Measurements from ENCODE around the gene CCL11. TPM values are rescaled to one million over a fixed set of nuclear protein-coding genes. Genes with fewer than 3 reads are reported as not detected.

The CCL11 gene
- total RNA-seq: not detected

DNA sequence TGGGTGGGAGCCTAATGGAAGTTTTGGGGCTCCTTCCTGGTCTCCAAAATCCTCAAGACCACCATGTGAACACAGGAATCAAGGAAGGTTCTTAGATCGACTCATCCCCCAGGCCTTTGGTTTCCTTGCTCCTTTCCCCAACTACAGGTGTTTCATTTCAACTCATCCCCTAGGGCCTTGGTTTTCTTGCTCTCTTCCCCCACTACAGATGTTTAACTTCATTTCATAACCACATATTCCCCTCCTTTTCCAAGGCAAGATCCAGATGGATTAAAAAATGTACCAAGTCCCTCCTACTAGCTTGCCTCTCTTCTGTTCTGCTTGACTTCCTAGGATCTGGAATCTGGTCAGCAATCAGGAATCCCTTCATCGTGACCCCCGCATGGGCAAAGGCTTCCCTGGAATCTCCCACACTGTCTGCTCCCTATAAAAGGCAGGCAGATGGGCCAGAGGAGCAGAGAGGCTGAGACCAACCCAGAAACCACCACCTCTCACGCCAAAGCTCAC is at the start of gene CCL11:
TSS of gene CCL11 (plus strand) at position 457 of the 507 bp plus-strand sequence. CDS start 67 bp downstream, outside the sequence.
- FAIRE-seq (no peak), DNase-seq (ENCODE audit: low spot score in 2 of 2) (no peak)

DNA sequence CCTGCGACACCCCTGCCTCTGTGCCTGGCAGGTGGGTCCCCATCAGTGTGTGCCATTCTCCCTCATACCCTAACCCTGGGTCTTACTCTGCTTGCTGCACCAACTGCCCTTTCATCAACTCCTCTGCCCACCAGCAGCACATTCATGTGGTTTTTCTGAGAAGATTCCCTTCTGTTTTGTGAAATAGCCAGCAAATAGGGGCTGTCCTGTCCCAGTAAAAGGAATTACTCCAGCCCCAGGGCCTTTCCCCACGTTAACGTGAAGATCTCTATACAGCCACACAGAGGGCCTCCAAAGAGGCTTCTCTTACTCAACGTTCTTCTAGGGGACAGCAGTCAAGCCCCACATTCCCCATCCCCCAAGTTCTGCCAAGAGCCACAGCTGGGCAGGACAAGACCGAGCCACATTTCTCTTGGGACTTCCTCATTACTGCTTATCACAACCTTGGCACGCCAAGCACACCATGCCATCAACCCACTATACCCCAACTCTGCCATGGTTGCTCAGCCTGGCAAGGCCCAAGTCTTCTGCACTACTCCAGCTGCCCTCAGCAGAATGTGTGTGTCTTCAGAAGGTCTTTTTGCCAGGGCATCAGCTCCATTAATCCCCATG is 49.2 kb upstream of the CCL11 start:
- FAIRE-seq: no peak
- DNase-seq (ENCODE audit: low spot score in 2 of 2): no peak

DNA sequence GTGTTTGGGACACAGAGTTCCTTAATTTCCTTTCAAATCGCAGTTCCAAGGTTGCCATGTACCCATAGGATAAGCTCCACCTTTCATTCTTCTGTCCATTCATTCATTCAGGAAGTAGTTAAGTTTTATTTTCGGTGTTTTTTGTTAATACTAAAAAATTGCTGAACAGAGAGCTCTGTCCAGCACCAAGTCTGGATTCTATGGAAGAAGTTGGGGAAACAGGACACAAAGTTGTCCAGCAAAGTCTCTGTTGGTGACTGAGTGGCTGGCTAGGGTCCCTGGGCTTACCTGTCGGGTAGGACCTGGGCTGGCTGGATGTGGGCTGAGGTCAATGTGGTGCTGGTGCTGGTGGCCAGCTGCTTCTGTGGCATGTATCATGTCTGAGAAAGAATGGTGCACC is 48.1 kb upstream of the CCL11 start:
- DNase-seq (ENCODE audit: low spot score in 2 of 2) (no peak), FAIRE-seq (no peak)

DNA sequence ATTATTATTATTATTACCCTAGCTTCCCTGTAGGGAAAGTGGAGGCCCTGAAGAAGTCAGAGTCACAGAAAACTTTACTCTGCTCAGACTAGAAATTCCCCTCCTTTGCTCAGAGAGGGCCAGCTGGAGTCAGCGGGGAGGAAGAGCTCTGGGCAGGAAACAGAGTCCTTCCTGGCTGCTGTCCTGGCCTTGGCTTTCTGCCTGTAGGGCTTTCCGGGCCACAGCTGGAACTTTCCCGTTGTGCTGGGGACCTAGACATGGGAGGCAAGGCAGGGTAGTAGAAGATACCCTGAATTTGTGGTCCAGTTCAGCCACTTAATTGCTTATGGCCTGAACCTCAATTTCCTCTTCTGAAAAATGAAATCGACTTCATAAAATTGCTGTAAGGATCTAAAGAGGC is 44.5 kb upstream of the CCL11 start:
- DNase-seq (ENCODE audit: low spot score in 2 of 2) (no peak), FAIRE-seq (no peak)

DNA sequence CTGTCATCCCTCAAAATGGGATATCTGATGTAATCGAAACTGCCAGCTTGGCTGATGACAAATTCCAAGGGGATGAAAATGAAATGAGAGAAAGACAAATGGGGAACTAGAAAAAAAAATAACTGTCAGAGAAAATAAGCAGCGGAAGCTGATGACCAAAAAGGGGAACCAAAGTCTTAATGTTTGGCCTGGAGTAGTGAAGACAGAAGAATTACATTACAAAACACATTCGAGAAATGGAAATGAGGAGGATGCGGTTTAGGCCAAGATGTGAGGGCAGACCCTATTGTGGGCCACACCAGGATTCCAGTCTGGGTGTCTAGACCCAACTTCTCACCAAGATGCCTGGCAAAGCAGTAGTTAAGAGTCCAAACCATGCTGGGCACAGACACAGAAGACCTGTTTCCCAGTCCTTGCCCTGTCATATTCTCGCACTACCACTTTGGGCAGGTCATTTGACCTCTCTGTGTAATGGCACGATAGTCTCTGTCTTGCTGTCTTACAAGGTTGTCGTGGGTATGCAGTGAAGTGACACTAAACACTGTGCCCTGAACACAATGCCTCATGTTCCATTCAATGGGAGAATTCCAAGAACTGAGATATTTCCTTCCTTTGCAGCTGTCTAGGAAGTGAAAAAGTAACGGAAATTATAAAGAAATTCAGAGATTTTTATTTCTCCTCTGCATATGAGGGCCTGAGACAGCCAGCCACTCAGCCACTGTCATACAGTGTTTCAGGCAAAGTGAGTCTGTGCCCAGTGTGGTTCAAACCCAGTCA is 42.8 kb upstream of the CCL11 start:
- no peak for FAIRE-seq
- DNase-seq (ENCODE audit: low spot score in 2 of 2): no peak

DNA sequence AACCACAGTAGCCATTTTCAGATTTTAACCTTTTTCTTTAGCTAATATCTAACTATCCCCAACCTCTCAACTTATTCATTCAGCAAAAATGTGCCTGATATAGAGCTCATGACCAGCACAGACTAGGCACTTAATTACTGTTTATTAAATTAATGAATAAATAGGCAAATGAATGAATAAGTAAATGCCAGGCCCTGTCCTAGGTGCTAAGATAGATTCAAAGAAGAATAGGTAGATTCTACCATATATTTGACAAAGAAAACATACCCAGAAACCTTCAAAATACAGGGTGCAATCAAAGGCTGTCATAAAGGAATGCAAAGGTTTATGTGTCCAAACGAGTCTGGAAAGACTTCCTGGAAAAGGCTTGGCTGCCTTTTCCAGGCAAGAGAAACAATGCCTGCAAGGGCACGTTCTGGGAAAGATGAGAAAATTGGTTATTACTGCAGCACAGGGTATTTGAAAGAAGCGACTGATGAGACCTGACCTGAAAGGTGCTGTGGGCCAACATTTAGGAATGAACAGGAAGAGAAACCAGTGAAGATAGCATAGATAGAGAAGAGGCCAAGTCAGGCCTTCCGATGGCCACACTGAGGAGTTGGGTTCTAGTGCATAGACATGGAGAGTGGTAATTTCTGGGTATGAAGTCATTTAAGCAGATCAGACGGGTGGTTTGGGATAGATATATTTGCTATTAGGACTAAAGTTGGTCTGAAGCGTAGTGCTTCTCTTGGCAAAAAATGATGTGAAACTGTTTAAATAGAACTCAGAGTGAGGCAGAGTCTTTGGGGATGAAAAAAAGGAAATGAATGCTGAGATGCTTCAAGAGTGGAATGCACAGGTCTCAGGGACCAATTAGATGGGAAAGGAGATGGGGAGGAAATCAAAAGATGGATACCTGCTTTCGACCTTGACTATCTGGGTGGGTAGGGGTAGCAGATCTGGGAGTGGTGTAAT is 41.9 kb upstream of the CCL11 start:
- no peak for FAIRE-seq
- no peak for DNase-seq (ENCODE audit: low spot score in 2 of 2)

DNA sequence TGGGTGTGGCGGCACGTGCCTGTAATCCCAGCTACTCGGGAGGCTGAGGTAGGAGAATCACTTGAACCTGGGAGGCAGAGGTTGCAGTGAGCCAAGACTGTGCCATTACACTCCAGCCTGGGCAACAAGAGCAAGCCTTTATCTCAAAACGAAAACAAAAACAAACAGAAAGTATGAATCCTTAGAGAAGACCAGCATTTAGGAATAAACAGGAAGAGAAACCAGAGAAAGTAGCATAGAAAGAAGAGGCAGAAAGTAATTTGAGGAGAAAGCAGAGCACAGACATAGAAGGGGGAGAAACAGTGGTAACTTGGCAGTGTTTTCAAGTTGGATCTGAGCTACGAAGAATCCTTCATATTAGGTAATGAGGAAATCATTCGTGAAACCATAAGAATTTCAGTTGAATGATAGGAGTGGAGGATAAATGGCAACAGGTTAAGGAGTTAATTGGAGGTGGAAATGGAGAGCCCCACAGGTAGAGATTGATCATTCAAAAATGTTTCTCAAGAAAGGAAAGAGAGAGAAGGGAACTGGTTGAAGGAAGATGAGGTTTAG is 40.1 kb upstream of the CCL11 start:
- FAIRE-seq (no peak), DNase-seq (ENCODE audit: low spot score in 2 of 2) (no peak)

DNA sequence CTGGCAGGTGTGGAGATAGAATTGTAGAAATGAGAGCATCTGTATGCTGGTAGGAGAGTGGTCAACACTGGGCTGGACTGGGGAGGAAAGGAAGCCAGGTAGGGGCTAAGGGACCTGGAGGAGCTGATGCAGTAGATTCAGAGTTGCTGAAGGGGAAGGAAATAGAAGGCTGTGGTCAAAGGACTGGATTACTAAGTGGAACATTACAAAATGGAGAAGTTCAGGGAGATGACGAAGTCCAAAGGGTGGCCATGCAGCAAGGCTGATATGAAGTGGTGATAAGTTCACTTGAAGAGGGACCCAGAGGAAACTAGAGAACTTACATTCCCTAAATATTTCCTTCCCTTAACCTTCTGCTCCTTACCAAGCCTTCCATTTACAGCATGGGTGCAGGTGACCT is 39.1 kb upstream of the CCL11 start:
- DNase-seq (ENCODE audit: low spot score in 2 of 2) (no peak), FAIRE-seq (no peak)

DNA sequence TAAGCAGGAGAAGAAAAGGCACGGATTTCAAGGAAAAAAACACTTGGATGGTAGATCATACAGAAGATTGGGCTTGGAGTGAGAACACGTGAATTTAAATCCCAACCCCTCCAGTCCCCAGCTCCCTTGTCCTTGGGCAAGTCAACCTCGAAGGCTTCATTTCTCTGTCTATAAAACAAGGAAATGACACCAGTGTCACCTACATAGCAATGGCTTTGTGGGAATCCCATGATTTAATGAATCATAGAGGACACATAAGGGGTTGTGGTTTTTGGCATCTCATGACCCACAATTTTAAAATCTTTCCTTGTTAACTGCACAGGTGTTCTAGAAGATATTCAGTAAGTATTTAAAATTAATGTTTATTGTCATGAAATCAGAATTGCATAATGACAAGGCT is 38.7 kb upstream of the CCL11 start:
- no peak for DNase-seq (ENCODE audit: low spot score in 2 of 2)
- FAIRE-seq: no peak

DNA sequence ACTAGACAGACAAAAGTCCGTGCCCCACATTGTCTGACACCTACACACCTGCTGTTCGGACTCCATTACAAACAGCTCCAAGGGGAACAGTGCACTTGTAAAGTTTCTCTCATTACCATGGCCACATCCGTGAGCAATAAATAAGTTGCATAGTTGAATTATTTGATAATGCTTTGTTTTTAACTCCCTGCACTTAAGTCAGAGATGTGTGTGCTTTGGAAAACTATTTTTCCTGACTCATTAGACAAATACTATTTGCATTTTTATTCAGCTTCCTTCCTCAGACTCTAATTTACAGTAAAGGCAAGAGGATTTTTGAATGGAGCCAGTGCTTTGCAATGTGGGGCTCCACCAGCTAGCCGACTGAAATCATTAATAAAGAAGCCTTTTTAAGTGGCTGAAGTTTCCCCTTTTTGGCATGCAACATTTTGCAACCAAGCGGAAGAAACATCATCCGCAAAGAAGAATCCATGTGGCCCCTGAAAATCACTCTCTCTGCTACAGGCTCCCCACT is 37.0 kb upstream of the CCL11 start:
- FAIRE-seq (no peak), DNase-seq (ENCODE audit: low spot score in 2 of 2) (no peak)

DNA sequence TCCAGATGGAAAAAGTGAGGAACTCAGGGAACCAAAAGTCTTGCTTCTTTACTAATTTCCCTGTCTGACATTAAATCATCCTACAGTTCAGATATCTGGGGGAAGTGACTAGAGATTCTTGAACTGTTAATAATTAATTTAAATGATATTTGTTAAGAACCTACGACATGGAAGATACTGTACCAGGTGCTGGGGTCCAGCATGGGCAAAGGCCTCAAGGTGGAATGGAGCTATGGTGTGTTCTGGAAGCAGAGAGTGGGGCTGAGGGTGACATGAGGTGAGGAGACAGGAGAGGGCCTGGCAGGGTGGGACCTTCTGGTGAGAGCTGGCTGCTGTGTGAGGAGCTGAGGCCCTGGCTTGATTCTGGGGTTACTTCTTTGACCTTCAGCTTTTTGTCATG is 36.5 kb upstream of the CCL11 start:
- FAIRE-seq: no peak
- no peak for DNase-seq (ENCODE audit: low spot score in 2 of 2)

DNA sequence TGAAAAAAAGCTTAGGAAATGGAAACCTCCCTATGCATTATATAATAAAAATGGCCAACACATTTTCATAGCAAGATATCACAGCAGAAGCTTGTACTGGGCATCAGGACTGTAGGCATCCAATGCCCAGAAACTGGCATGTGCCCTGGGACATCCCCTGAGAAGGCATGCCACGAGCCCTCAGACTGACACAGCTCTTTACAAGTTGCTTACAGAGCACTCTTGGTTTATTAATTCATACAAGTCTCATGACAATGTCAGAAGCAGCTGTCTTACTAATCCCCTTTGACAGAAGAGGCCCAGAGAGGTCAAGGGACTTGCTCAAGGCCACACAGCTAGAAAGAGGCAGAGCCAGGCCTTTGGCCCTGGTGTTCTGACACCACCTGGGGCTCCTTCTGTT is 36.1 kb upstream of the CCL11 start:
- FAIRE-seq: no peak
- DNase-seq (ENCODE audit: low spot score in 2 of 2): no peak

DNA sequence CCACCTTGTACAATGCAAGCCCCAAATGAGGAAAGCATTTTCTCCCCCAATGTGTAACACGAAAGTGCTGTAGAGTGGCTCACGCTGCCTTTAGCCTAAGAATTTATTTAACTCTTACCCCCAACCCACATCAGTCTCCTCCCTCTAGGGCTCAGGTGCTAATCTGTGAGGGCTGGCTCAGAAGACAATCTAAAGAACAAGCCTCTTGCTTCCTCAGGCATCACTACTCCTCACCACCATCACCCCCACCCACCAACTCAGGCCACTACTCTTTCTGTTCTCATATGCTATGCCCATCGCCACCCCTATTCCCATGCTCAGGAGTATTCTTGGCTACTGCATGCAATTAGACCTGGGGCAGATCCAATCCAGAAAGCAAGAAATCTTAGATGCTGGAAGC is 34.4 kb upstream of the CCL11 start:
- DNase-seq (ENCODE audit: low spot score in 2 of 2) (no peak), FAIRE-seq (no peak)

DNA sequence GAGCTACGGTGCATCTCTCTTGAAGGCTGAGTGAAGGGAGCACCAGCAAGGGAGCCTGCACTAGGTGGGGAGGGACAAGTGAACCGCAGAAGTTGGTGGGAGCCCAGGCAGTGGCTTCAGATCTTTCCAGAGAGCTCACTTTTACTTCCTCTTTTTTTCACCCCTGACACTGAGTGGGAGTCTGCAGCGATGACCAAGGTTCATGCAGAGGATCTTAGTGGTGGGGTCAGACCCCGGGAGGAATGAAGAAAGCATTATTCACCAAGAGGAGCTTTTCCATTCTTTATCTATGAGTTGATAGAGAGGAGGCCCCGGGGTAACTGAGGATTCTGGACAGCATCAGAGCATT is 33.5 kb upstream of the CCL11 start:
- no peak for FAIRE-seq
- DNase-seq (ENCODE audit: low spot score in 2 of 2): no peak

DNA sequence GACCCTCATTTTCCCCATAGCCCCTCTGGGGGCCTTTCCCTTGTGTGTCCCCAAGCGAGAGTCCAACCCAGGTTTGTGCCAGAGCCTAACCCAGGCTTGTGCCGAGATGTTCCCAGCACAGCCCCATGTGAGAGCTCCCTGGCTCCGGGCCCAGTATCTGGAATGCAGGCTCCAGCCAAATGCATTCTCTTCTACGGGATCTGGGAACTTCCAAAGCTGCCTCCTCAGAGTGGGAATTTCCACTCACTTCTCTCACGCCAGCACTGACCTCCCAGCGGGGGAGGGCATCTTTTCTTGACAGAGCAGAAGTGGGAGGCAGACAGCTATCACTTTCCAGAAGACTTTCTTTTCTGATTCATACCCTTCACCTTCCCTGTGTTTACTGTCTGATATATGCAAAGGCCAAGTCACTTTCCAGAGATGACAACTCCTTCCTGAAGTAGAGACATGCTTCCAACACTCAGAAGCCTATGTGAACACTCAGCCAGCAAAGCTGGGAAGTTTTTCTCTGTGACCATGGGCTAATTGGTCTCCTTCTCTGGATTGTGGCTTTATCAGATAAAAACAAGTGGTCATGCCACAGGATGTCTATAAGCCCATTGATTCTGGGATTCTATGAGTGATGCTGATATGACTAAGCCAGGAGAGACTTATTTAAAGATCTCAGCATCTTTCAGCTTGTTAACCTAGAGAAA is 33.0 kb upstream of the CCL11 start:
- DNase-seq (ENCODE audit: low spot score in 2 of 2) (peak in 1 of 2 donors; percentile 51), FAIRE-seq (no peak)

DNA sequence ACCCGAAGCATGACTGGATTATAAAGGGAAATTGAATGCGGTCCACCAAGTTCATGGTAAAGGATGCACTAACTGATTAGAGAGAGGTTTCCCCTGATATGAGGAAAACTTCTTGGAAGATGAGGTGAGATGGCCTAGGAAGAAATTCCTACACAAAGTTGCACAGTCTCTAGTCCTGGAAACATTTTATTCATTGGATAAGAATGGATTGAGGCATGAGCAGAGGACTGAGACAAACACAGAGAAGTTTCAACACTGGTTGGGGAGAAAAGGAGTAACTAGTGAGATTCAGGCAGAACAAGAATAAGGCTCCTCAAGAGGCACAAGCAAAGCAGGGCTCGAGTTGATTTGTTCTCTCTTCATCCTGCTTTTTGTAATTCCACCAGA is 32.4 kb upstream of the CCL11 start:
- no peak for FAIRE-seq

DNA sequence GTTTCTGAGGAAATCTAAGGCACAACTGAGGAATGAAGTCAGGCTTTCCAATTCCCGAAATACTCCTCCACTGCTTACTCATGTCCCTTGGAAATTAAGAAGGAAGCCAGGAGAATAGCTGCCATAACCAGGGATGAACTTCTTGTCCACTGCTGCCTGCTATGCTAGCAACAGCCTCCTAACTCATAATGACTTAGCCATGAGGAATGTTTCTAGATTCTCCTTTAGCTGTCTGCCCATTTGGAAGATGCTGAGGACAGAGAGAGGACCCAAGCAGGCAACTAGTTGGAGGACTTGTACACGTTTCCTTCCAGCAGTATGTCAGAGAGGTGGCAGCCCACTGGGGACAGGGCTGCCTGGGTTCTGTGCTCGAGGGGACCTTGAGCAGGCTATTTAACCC is 31.4 kb upstream of the CCL11 start:
- no peak for FAIRE-seq

More for the DNA sequence above, 32.4 kb upstream of the CCL11 start:
- DNase-seq (ENCODE audit: low spot score in 2 of 2): no peak

DNA sequence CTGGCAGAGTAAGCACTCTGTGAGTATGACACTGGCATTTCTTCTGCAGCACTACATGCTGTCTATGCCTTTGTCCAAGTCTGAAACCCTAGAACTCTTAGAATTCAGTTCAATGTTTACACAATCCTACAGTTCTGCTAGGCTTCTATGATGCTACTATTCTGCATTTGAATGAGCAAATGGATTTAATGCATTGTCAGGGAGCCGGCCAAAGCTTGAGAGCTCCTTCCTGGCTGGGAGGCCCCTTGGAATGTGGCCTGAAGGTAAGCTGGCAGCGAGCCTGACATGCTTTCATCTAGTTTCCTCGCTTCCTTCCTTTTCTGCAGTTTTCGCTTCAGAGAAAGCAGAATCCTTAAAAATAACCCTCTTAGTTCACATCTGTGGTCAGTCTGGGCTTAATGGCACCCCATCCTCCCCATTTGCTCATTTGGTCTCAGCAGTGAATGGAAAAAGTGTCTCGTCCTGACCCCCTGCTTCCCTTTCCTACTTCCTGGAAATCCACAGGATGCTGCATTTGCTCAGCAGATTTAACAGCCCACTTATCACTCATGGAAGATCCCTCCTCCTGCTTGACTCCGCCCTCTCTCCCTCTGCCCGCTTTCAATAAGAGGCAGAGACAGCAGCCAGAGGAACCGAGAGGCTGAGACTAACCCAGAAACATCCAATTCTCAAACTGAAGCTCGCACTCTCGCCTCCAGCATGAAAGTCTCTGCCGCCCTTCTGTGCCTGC is 30.7 kb upstream of the CCL11 start, which contains the start of gene CCL2:
TSS of gene CCL2 (plus strand) at position 635 of the 730 bp plus-strand sequence. CDS start at position 700, 65 bp downstream.
- peak in 1 of 2 donors; percentile 33 for DNase-seq (ENCODE audit: low spot score in 2 of 2)
- no peak for FAIRE-seq

More for the DNA sequence above, 31.4 kb upstream of the CCL11 start:
- DNase-seq (ENCODE audit: low spot score in 2 of 2): no peak

DNA sequence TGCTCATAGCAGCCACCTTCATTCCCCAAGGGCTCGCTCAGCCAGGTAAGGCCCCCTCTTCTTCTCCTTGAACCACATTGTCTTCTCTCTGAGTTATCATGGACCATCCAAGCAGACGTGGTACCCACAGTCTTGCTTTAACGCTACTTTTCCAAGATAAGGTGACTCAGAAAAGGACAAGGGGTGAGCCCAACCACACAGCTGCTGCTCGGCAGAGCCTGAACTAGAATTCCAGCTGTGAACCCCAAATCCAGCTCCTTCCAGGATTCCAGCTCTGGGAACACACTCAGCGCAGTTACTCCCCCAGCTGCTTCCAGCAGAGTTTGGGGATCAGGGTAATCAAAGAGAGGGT is 30.2 kb upstream of the CCL11 start:
- FAIRE-seq (no peak), DNase-seq (ENCODE audit: low spot score in 2 of 2) (no peak)

Data from frontal cortex (tissue), 4 donors.